GM23338 (cell line): Measurements from ENCODE around the gene IQSEC2. TPM values are rescaled to one million over a fixed set of nuclear protein-coding genes. Genes with fewer than 3 reads are reported as not detected.

Source experiments
- ATAC-seq: fragments of 200-7000 bp; cut with Tn5 transposase; 3 replicates; pipeline ENCODE4 v1.9.1; 2020
- DNase-seq: peaks from one replicate; pipeline ENCODE4 v3.0.0-alpha.2; 2015; ENCODE audit warnings: low spot score
- H2AFZ ChIP-seq: fragments of 200-600 bp; sonication (generic); 2 replicates; pipeline ENCODE4 v1.8.0; 2016; ENCODE audit warnings: antibody characterized with exemption, mild to moderate bottlenecking, moderate library complexity
- H3F3A ChIP-seq: fragments of 200-600 bp; sonication (generic); replicated peaks from 2 replicates; pipeline ENCODE4 v1.8.0; 2017; ENCODE audit warnings: antibody characterized with exemption, mixed run types, low read depth
- H3K27ac ChIP-seq: fragments of 200-600 bp; sonication (generic); 2 replicates; pipeline ENCODE4 v1.6.1; 2016; ENCODE audit warnings: low read depth
- H3K27me3 ChIP-seq: fragments of 200-600 bp; sonication (generic); 2 replicates; pipeline ENCODE4 v1.8.0; 2016; ENCODE audit warnings: mild to moderate bottlenecking, mixed run types, moderate library complexity; ENCODE audit not compliant: insufficient read depth
- H3K36me3 ChIP-seq: fragments of 200-600 bp; sonication (generic); 2 replicates; pipeline ENCODE4 v1.8.0; 2016; ENCODE audit warnings: mild to moderate bottlenecking; ENCODE audit not compliant: insufficient read depth
- H3K4me1 ChIP-seq: fragments of 200-600 bp; sonication (generic); 2 replicates; pipeline ENCODE4 v1.8.0; 2016; ENCODE audit warnings: mild to moderate bottlenecking, moderate library complexity; ENCODE audit not compliant: insufficient read depth
- H3K4me2 ChIP-seq: fragments of 200-600 bp; sonication (generic); 2 replicates; pipeline ENCODE4 v1.7.1; 2017; ENCODE audit warnings: mixed run types
- H3K4me3 ChIP-seq: fragments of 200-600 bp; sonication (generic); 2 replicates; pipeline ENCODE4 v1.6.1; 2016; ENCODE audit warnings: mixed run types
- H3K79me2 ChIP-seq: fragments of 200-600 bp; sonication (generic); replicated peaks from 2 replicates; pipeline ENCODE4 v1.8.0; 2017; ENCODE audit warnings: mild to moderate bottlenecking; ENCODE audit not compliant: insufficient read depth
- H3K9me2 ChIP-seq: fragments of 200-600 bp; sonication (generic); 2 replicates; pipeline ENCODE4 v1.8.0; 2017; ENCODE audit not compliant: insufficient read depth
- H4K20me1 ChIP-seq: fragments of 200-600 bp; sonication (generic); replicated peaks from 2 replicates; pipeline ENCODE4 v1.8.0; 2017; ENCODE audit warnings: mild to moderate bottlenecking; ENCODE audit not compliant: insufficient read depth
- H3K27ac Mint-ChIP-seq: 2 replicates; pipeline ENCODE4 v1.8.0; 2020; ENCODE audit warnings: inconsistent platforms, mild to moderate bottlenecking, moderate library complexity, mixed read lengths
- H3K27me3 Mint-ChIP-seq: 3 replicates; pipeline ENCODE4 v1.8.0; 2022; ENCODE audit warnings: low read depth, mild to moderate bottlenecking, moderate library complexity, mixed read lengths, inconsistent platforms; ENCODE audit not compliant: insufficient read depth, poor library complexity
- H3K36me3 Mint-ChIP-seq: 3 replicates; pipeline ENCODE4 v1.8.0; 2021; ENCODE audit warnings: low read depth, mild to moderate bottlenecking, inconsistent platforms, moderate library complexity, mixed read lengths
- H3K4me1 Mint-ChIP-seq: 3 replicates; pipeline ENCODE4 v1.8.0; 2020; ENCODE audit warnings: mild to moderate bottlenecking, inconsistent platforms, mixed read lengths
- H3K4me3 Mint-ChIP-seq: 3 replicates; pipeline ENCODE4 v1.8.0; 2021; ENCODE audit warnings: moderate library complexity, mild to moderate bottlenecking, inconsistent platforms, mixed read lengths
- H3K9me3 Mint-ChIP-seq: 3 replicates; pipeline ENCODE4 v1.8.0; 2020; ENCODE audit warnings: moderate library complexity, mild to moderate bottlenecking, inconsistent platforms, mixed read lengths
- EZH2phosphoT487 ChIP-seq: fragments of 200-600 bp; sonication (generic); IDR thresholded peaks from one replicate; pipeline ENCODE4 v1.8.1; 2018; ENCODE audit warnings: antibody characterized with exemption; ENCODE audit not compliant: unreplicated experiment
- NANOG ChIP-seq: IDR thresholded peaks from 2 replicates; pipeline ENCODE4 v1.6.1; 2016; ENCODE audit warnings: antibody characterized with exemption, borderline replicate concordance
- REST ChIP-seq: IDR thresholded peaks from one replicate; pipeline ENCODE4 v1.6.1; 2018; ENCODE audit warnings: antibody characterized with exemption; ENCODE audit not compliant: unreplicated experiment
- ZNF462 ChIP-seq: fragments of 250-450 bp; sonication (Bioruptor Pico); IDR thresholded peaks from 2 replicates; pipeline ENCODE4 v1.5.0; 2020; ENCODE audit warnings: mild to moderate bottlenecking, moderate library complexity
- polyA plus RNA-seq: library from polyadenylated mRNA; unstranded; fragments of >200 nt; fragmentation: Nextera tagmentation; extraction: Ambion mirVana; gene quantifications from 2 replicates; pipeline ENCODE4 v1.2.1, GENCODE V29; 2016
- total RNA-seq: library from RNA; depleted of rRNA; stranded (reverse); fragments of >200 nt; shearing (Covaris generic); gene quantifications from 2 replicates; pipeline ENCODE4 v1.2.3, GENCODE V29; 2014

The IQSEC2 gene
- total and polyA plus RNA-seq, 2 experiments from 2014 or later, result 12.3 to 92.2 TPM

- TF ChIP-seq ZNF462, result no peak
- TF ChIP-seq REST, result no peak
Observed at GRCh38 chrX:53251307-53251706, 30.1 kb downstream of the IQSEC2 start (continued).

- peaks cover 3% of the 10 kb centered on the region for H3K27me3 Mint-ChIP-seq
- no peaks in the 10 kb centered on the region for H3K79me2 ChIP-seq
- H3K27ac Mint-ChIP-seq, result no peak overlapping the region
- H3K27me3 ChIP-seq, result no peaks in the 10 kb centered on the region
- DNase-seq, result no peak
- H3K4me2 ChIP-seq, result no peak overlapping the region
- H3K9me3 Mint-ChIP-seq, result peaks cover 3% of the 10 kb centered on the region; the same call in 2 of the 3 replicates
- H3F3A ChIP-seq, result no peaks in the 10 kb centered on the region
- H2AFZ ChIP-seq, result no peak overlapping the region
- ATAC-seq, result no peak
- no peak overlapping the region for H3K4me3 ChIP-seq
- no peak for TF ChIP-seq NANOG
- TF ChIP-seq EZH2phosphoT487, result no peak
- no peaks in the 10 kb centered on the region for H3K4me1 ChIP-seq
- no peak overlapping the region for H3K4me3 Mint-ChIP-seq
- H3K9me2 ChIP-seq, result no peaks in the 10 kb centered on the region
- H3K36me3 ChIP-seq, result no peaks in the 10 kb centered on the region; the same call in 1 of the 2 replicates
- H3K27ac ChIP-seq, result no peak overlapping the region
- no peaks in the 10 kb centered on the region; the same call in 2 of the 3 replicates for H3K4me1 Mint-ChIP-seq
- H4K20me1 ChIP-seq, result no peaks in the 10 kb centered on the region
- peaks cover 29% of the 10 kb centered on the region for H3K36me3 Mint-ChIP-seq
Observed at GRCh38 chrX:53250556-53250955, 30.8 kb downstream of the IQSEC2 start.
